ENCODE results near the gene TPI1. TPM values are rescaled to one million over a fixed set of nuclear protein-coding genes. Genes with fewer than 3 reads are reported as not detected.

TPI1 gene
- total RNA-seq, 1 experiment from 2014 or later, result 1,259 TPM

DNA sequence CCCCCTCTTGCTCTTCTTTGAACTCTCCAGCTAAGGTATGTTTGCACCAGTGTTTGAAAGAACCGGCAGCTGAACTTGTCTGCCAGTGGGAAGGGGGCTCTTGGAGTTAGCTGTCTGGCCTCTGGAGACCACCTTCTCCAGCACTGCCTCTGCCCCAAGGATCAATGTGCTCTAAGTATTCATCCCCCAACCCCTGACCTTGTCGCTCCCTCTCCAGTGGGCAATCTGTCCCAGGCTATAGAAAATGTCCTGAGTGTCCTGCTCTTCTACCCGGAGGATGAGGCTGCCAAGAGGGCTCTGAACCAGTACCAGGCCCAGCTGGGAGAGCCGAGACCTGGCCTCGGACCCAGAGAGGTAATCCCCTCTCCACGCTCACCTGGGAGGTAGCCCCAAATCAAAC, 36.3 kb upstream of the TPI1 start:
- no TSS peak for BruUV-seq (replicated peaks)
- Histone ChIP-seq H3K9me2 (replicated peaks; ENCODE audit: low read length) (no peaks in the 10 kb centered on the region), H3K4me2 (ENCODE audit: low read length) (no peak overlapping the region), H3K4me3 (ENCODE audit: low read length) (no peak overlapping the region), H3K79me2 (ENCODE audit: low read length) (no peaks in the 10 kb centered on the region), H3K9me3 (ENCODE audit: low read length) (no peaks in the 10 kb centered on the region), H3F3A (ENCODE audit: low read length, unreplicated experiment) (no peaks in the 10 kb centered on the region), H4K20me1 (ENCODE audit: low read length) (no peaks in the 10 kb centered on the region), H2AFZ (ENCODE audit: low read length) (no peak overlapping the region), H3K9ac (ENCODE audit: low read length) (no peak overlapping the region), H3K4me1 (ENCODE audit: insufficient read depth, low read length) (peaks cover 5% of the 10 kb centered on the region; the same call in 1 of the 2 replicates), H3K27ac (ENCODE audit: low read length) (no peak overlapping the region), H3K27me3 (ENCODE audit: low read length) (no peaks in the 10 kb centered on the region), H3K36me3 (ENCODE audit: low read depth, low read length) (no peaks in the 10 kb centered on the region)
- CTCF ChIA-PET, result no interaction called here
- POLR2A ChIA-PET (ENCODE audit: unreplicated experiment), result no interaction called here
- no peak for DNase-seq
- TF ChIP-seq EZH2 (IDR thresholded peaks at IDR 0.05; ENCODE audit: low read length, unreplicated experiment) (no peak), EZH2phosphoT487 (IDR thresholded peaks at IDR 0.05; ENCODE audit: borderline replicate concordance, low read length) (no peak)
- TF ChIP-seq, protein P1, sequence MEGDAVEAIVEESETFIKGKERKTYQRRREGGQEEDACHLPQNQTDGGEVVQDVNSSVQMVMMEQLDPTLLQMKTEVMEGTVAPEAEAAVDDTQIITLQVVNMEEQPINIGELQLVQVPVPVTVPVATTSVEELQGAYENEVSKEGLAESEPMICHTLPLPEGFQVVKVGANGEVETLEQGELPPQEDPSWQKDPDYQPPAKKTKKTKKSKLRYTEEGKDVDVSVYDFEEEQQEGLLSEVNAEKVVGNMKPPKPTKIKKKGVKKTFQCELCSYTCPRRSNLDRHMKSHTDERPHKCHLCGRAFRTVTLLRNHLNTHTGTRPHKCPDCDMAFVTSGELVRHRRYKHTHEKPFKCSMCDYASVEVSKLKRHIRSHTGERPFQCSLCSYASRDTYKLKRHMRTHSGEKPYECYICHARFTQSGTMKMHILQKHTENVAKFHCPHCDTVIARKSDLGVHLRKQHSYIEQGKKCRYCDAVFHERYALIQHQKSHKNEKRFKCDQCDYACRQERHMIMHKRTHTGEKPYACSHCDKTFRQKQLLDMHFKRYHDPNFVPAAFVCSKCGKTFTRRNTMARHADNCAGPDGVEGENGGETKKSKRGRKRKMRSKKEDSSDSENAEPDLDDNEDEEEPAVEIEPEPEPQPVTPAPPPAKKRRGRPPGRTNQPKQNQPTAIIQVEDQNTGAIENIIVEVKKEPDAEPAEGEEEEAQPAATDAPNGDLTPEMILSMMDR (conservative IDR thresholded peaks at IDR 0.05; ENCODE audit: low read depth, low read length), result no peak
- intact Hi-C loops (cut with micrococcal nuclease), result no loop called here
- ATAC-seq, result no peak

DNA sequence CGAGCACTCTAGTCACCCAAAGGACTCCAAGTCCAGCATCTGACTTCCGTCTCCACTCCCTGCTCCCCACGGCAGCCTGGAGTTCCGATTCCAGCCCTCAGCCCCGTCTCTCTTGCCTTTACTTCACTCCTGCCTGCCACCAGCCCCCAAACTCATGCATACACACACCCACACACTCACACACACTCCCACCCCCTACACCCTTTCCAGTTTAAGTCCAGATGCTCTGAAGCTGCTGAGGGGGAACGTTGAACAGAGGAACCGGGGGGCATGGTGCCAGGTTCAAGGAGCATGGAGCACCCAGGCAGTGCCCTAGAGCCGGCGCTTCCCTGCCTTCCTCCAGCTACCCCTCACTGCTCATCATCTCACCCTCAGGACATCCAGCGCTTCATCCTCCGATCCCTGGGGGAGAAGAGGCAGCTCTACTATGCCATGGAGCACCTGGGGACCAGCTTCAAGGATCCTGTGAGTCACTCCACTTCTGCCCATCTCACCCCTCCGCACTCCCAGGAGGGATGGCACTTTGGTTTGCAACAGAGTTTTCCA, 35.8 kb upstream of the TPI1 start:
- H3K27me3 ChIP-seq (ENCODE audit: low read length), result no peaks in the 10 kb centered on the region

DNA sequence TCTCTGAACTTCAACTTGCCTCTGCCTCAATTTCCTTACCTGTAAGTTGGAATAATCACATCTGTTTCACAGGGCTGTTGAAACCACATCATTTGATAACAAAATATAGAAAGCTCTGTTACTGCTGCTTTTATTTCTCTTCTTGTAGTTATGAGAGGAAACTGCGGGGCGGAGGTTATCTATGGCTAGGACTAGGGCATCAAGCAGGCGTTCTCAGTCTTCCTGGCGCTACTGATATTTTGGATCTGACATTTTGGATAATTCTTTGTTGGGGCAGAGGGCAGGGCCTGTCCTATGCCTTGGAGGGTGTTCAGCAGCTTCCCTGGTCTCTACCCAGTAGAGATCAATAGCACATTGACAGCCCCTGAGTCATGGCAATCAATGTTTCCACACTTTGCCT, 35.2 kb upstream of the TPI1 start:
- no peaks in the 10 kb centered on the region for H3F3A ChIP-seq (ENCODE audit: low read length, unreplicated experiment)
- peaks cover 5% of the 10 kb centered on the region; the same call in 1 of the 2 replicates for H3K4me1 ChIP-seq (ENCODE audit: insufficient read depth, low read length)
- CTCF ChIA-PET, result no interaction called here
- no peak for ATAC-seq
- POLR2A ChIA-PET (ENCODE audit: unreplicated experiment), result interaction anchor here (0.5 kb wide), 1 partner anchor 65 kb away, joined by 4 read pairs; no protein-coding TSS in a partner anchor
- H3K36me3 ChIP-seq (ENCODE audit: low read depth, low read length), result no peaks in the 10 kb centered on the region
- intact Hi-C loops (cut with micrococcal nuclease), result no loop called here
- no peaks in the 10 kb centered on the region for H3K9me2 ChIP-seq (replicated peaks; ENCODE audit: low read length)
- no TSS peak for BruUV-seq (replicated peaks)
- no peaks in the 10 kb centered on the region for H4K20me1 ChIP-seq (ENCODE audit: low read length)
- H3K4me2 ChIP-seq (ENCODE audit: low read length), result no peak overlapping the region
- H3K27me3 ChIP-seq (ENCODE audit: low read length), result no peaks in the 10 kb centered on the region
- no peak for DNase-seq
- H3K9me3 ChIP-seq (ENCODE audit: low read length), result no peaks in the 10 kb centered on the region
- no peak overlapping the region for H3K27ac ChIP-seq (ENCODE audit: low read length)
- no peak overlapping the region for H3K4me3 ChIP-seq (ENCODE audit: low read length)
- no peaks in the 10 kb centered on the region for H3K79me2 ChIP-seq (ENCODE audit: low read length)
- no peak overlapping the region for H3K9ac ChIP-seq (ENCODE audit: low read length)
- TF ChIP-seq EZH2 (IDR thresholded peaks at IDR 0.05; ENCODE audit: low read length, unreplicated experiment) (no peak), EZH2phosphoT487 (IDR thresholded peaks at IDR 0.05; ENCODE audit: borderline replicate concordance, low read length) (no peak)
- TF ChIP-seq, protein P1 (conservative IDR thresholded peaks at IDR 0.05; ENCODE audit: low read depth, low read length), result no peak
- H2AFZ ChIP-seq (ENCODE audit: low read length), result no peak overlapping the region

More for the DNA sequence above, 35.8 kb upstream of the TPI1 start:
- Histone ChIP-seq H3K36me3 (ENCODE audit: low read depth, low read length) (no peaks in the 10 kb centered on the region), H3K9ac (ENCODE audit: low read length) (no peak overlapping the region), H3K4me3 (ENCODE audit: low read length) (no peak overlapping the region), H3K27ac (ENCODE audit: low read length) (no peak overlapping the region), H3K4me1 (ENCODE audit: insufficient read depth, low read length) (peaks cover 5% of the 10 kb centered on the region; the same call in 1 of the 2 replicates), H3K9me2 (replicated peaks; ENCODE audit: low read length) (no peaks in the 10 kb centered on the region), H2AFZ (ENCODE audit: low read length) (no peak overlapping the region), H3K4me2 (ENCODE audit: low read length) (no peak overlapping the region), H4K20me1 (ENCODE audit: low read length) (no peaks in the 10 kb centered on the region), H3K9me3 (ENCODE audit: low read length) (no peaks in the 10 kb centered on the region), H3K79me2 (ENCODE audit: low read length) (no peaks in the 10 kb centered on the region), H3F3A (ENCODE audit: low read length, unreplicated experiment) (no peaks in the 10 kb centered on the region)
- no TSS peak for BruUV-seq (replicated peaks)
- DNase-seq, result no peak
- ATAC-seq, result no peak
- intact Hi-C loops (cut with micrococcal nuclease), result no loop called here
- POLR2A ChIA-PET (ENCODE audit: unreplicated experiment), result no interaction called here
- CTCF ChIA-PET, result no interaction called here
- TF ChIP-seq EZH2phosphoT487 (IDR thresholded peaks at IDR 0.05; ENCODE audit: borderline replicate concordance, low read length) (no peak), EZH2 (IDR thresholded peaks at IDR 0.05; ENCODE audit: low read length, unreplicated experiment) (no peak)
- TF ChIP-seq, protein P1 (conservative IDR thresholded peaks at IDR 0.05; ENCODE audit: low read depth, low read length), result no peak
